ENCODE results near the gene ENTPD7.
A peak's percentile ranks its signal among the peaks of the same experiment; 100 is the strongest.
"Not testable (repeated sequence)": the region's sequence is repeated elsewhere in the genome, so short reads cannot be mapped to it uniquely, and the experiment has no call there.

ENTPD7 gene

DNA sequence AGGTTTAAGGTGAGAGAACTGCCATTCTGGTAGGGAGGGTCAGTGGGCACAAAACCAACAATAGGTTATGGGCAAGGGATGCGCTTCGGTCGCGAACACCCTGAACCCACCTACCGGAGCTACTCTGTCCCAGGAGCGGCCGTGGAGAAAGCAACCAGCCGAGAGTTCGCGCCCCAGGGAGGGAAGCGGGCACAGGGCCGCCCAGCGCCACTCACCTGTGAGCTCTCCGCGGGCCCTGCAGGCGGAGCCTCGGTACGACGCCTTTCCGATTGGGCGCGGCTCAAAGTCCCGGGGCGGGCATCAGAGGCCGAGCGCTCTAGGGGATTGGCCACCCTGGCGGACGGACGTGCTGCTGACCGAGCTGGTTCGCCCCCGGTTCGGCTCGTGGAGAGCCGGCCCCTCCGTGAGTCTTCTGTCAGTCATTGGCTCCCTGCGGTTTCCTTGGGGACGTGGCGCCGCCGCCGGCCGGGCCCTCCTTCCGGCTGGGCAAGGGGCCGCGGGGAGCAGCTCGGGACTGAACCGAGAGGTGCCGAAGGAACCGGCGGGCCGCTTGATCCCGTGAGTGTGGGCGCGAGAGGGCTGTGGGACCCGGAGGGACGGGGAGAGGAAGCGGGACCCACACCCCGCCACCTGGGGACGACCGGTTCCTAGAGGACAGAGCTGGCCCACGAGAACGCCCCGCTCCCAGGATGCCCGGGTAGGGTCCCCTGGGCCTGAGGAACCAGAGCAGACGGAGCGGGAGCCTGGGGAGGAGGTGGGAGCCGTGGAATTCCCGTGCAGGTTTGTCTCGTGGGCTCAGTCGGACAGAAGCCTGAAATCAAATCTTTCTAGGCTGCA is at the start of gene ENTPD7:
Gene ENTPD7, plus strand, starts transcription at position 479 of the 837 bp plus-strand sequence. CDS start 448 bp downstream, outside the sequence.
- in situ Hi-C loops (cut with MboI; ENCODE audit: low pct_unique_long_range_greater_than_20kb, low sequenced_read_pairs), result no loop called here
- peak; percentile 92 for DNase-seq

GRCh38 chr10:99610221-99610620 is 49.1 kb upstream of the ENTPD7 start:
- no peak for DNase-seq
- in situ Hi-C loops (cut with MboI; ENCODE audit: low pct_unique_long_range_greater_than_20kb, low sequenced_read_pairs), result no loop called here

- in situ Hi-C loops (cut with MboI; ENCODE audit: low pct_unique_long_range_greater_than_20kb, low sequenced_read_pairs), result no loop called here
These were observed 48.0 kb upstream of the ENTPD7 start for GRCh38 chr10:99611326-99611725.

GRCh38 chr10:99612167-99612831 is 47.0 kb upstream of the ENTPD7 start:
- in situ Hi-C loops (cut with MboI; ENCODE audit: low pct_unique_long_range_greater_than_20kb, low sequenced_read_pairs), result no loop called here
- DNase-seq, result peak; percentile 69

More at GRCh38 chr10:99611326-99611725, 48.0 kb upstream of the ENTPD7 start:
- DNase-seq, result no peak

GRCh38 chr10:99615426-99615825 is 43.9 kb upstream of the ENTPD7 start:
- DNase-seq, result no peak
- in situ Hi-C loops (cut with MboI; ENCODE audit: low pct_unique_long_range_greater_than_20kb, low sequenced_read_pairs), result no loop called here

DNA sequence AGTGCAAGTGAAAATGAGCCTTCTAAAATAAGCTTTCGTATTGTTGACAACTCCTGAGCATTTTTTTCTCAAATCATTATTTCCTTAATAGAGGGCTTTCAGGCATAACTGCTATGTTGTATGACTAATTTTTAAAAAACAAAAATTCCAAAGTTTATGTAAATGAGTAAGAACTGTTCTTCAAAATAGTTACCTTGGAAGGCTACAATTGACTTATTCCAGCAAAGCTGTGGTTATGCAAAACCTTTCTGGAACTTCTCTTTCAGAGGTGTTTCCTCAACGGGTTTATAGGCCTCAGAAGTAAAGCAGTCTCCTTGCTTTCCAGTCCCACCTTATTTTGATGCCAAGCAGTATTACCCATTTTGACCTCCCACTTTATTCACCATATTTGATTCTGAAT is 41.6 kb upstream of the ENTPD7 start:
- no peak for DNase-seq
- in situ Hi-C loops (cut with MboI; ENCODE audit: low pct_unique_long_range_greater_than_20kb, low sequenced_read_pairs), result no loop called here

GRCh38 chr10:99619090-99619800 is 40.1 kb upstream of the ENTPD7 start:
- peak; percentile 41 for DNase-seq
- in situ Hi-C loops (cut with MboI; ENCODE audit: low pct_unique_long_range_greater_than_20kb, low sequenced_read_pairs), result no loop called here

- DNase-seq, result peak; percentile 28
- in situ Hi-C loops (cut with MboI; ENCODE audit: low pct_unique_long_range_greater_than_20kb, low sequenced_read_pairs), result no loop called here
These were observed 39.2 kb upstream of the ENTPD7 start, which contains the start of gene SLC25A28 for GRCh38 chr10:99619851-99620710. Gene SLC25A28 (minus strand): TSS chr10:99620439. CDS start chr10:99620335, 104 bp downstream.

- in situ Hi-C loops (cut with MboI; ENCODE audit: low pct_unique_long_range_greater_than_20kb, low sequenced_read_pairs), result no loop called here
- peak; percentile 100 for DNase-seq
These were observed 38.4 kb upstream of the ENTPD7 start for GRCh38 chr10:99620711-99621453.

- in situ Hi-C loops (cut with MboI; ENCODE audit: low pct_unique_long_range_greater_than_20kb, low sequenced_read_pairs), result no loop called here
- no peak for DNase-seq
These were observed 37.7 kb upstream of the ENTPD7 start for GRCh38 chr10:99621454-99622251.

GRCh38 chr10:99623919-99624318 is 35.4 kb upstream of the ENTPD7 start:
- in situ Hi-C loops (cut with MboI; ENCODE audit: low pct_unique_long_range_greater_than_20kb, low sequenced_read_pairs), result no loop called here
- no peak for DNase-seq

DNA sequence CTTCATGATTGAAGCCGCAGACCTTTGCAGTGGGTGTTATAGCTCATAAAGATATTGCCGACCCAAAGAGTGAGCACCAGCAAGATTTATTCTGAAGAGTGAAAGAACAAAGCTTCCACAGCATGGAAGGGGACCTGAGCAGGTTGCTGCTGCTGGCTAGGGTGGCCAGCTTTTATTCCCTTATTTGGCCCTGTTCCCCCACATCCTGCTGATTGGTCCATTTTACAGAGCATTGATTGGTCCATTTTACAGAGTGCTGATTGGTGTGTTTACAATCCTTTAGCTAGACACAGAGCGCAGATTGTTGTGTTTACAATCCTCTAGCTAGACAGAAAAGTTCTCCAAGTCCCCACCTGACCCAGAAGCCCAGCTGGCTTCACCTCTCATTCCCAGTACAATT is 34.2 kb upstream of the ENTPD7 start:
- in situ Hi-C loops (cut with MboI; ENCODE audit: low pct_unique_long_range_greater_than_20kb, low sequenced_read_pairs); DNase-seq: not testable (repeated sequence)

DNA sequence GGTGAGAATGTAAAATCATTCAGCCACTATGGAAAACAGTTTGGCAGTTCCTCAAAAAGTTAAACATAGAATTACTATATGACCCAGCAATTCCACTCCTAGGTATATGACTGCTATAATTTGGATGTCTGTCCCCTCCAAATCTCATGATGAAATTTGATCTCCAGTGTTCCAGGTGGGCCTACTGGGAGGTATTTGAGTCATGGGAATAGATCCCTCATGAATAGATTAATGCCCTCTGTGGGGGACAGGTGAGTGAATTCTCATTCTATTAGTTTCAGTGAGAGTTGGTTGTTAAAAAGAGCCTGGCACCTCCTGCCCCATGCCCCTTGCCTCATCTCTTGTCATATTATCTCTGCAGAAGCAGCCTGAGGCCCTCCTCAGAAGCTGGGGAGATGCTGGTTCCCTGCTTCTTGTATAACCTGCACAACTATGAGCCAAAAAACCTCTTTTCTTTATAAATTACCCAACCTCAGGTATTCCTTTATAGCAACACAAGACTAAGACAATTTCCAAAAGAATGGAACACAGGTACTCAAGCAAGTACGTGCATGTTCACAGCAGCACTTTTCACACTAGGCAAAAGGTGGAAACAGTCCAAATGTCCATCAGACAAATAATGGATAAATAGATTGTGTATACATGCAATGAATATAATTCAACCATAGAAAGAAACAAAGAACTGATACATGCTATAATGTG is 30.2 kb upstream of the ENTPD7 start:
- no peak for DNase-seq
- in situ Hi-C loops (cut with MboI; ENCODE audit: low pct_unique_long_range_greater_than_20kb, low sequenced_read_pairs), result no loop called here

DNA sequence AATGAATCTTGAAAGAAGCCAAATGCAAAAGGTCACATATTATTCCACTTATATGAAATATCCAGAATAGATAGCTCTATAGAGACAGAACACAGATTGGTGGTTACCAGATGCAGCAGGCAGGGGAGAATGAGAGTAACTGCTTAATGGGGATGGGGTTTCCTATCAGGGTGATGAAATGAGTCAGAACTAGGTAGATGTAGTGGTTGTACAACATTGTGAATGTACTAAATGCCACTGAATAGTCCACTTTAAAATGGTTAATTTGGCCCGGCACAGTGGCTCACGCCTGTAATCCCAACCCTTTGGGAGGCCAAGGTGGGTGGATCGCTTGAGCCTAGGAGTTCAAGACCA is 29.7 kb upstream of the ENTPD7 start:
- in situ Hi-C loops (cut with MboI; ENCODE audit: low pct_unique_long_range_greater_than_20kb, low sequenced_read_pairs), result no loop called here
- no peak for DNase-seq

GRCh38 chr10:99630433-99630832 is 28.9 kb upstream of the ENTPD7 start:
- DNase-seq, result peak; percentile 46
- in situ Hi-C loops (cut with MboI; ENCODE audit: low pct_unique_long_range_greater_than_20kb, low sequenced_read_pairs), result no loop called here

- in situ Hi-C loops (cut with MboI; ENCODE audit: low pct_unique_long_range_greater_than_20kb, low sequenced_read_pairs), result no loop called here
- no peak for DNase-seq
These were observed 28.3 kb upstream of the ENTPD7 start for GRCh38 chr10:99630991-99631390.

DNA sequence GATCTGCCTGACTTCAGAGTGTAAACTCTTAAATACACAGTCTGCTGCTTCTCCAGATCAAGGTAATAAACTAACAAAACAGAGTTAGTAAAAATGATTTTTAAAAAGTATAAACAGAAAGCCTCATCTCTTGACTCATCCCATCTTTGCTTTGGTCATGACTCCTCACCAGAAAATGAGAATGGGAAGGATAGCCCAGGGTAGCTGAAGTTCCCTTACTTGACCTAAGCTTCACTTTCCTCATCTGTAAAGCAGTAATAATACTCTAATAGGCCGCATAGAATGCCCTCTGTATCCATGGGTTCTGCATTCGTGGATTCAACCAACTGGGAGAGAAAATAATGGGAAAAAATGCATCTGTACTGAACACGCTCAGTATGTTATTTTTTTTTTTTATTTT is 27.8 kb upstream of the ENTPD7 start:
- no peak for DNase-seq
- in situ Hi-C loops (cut with MboI; ENCODE audit: low pct_unique_long_range_greater_than_20kb, low sequenced_read_pairs), result no loop called here
